22Rv1 (cell line): ENCODE results near the gene DCST2.

Source experiments
- H3K27ac ChIP-seq: fragments of 450-650 bp; 2 replicates; pipeline ENCODE4 v1.5.1; 2017
- CTCF ChIP-seq: fragments of 450-650 bp; IDR thresholded peaks from 2 replicates; pipeline ENCODE4 v1.5.1; 2017; ENCODE audit warnings: mild to moderate bottlenecking
- ZFX ChIP-seq: fragments of 450-650 bp; IDR thresholded peaks from 2 replicates; pipeline ENCODE4 v1.6.1; 2017; ENCODE audit warnings: antibody characterized with exemption, borderline replicate concordance

The DCST2 gene

GRCh38 chr1:155030243-155030795 lies 3.3 kb downstream of the DCST2 start:
- TF ChIP-seq CTCF (no peak), ZFX (no peak)
- H3K27ac ChIP-seq: no peak overlapping the region

DNA sequence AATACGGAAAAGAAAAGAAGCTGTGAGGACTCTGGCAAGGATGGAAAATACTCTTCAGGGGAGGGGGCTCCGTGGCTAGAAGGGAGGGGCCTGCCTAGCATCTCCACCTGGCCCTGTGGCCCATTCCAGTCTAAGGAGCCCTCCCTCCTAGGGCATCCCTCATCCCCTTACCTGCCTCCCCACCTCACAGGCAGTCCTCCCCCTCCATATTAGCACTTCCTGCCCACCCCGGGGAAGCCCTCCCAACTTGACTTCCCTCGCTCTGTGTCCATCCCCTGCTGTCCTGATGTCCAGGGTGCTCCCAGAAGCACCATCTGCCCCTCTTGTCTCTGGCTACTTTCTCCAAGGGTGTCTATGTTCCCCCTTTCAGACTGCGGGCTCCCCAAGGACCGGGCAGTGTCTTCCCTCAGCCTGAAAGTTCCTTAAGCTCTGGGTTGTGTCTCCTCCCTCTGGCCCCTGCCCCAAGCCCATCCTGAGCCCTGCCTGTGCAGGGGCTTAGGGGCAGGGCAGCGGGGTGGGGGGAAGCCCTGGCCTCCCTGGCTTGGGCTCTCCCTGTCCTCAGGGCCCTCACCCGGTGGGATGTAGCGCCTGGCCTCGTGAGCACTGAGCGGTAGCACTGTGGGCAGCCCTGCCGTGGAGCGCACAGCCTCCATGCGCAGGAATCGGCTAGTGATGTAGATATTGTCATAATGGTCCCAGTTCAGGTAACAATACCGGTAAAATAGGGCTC lies 3.9 kb downstream of the DCST2 start:
- no peak for TF ChIP-seq ZFX
- TF ChIP-seq CTCF: no peak

DNA sequence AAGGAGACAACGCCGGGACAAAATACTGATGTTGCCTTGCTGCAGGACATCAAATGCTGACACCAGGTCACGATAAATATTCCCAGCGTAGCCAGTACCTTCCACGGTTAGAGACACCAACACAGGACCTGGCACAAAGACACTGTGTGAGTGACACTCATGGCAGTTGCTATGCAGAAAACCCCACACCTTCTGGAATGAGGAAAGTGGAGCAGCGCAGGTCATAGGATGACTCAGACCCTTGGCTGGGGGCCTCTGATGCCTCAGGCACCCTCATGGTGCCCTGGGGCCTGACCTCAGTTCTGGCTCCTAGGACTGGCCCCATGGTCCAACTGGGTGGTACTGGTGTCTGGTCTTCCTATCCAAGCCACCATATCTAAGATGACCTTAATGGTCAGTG lies 7.0 kb downstream of the DCST2 start:
- no peak overlapping the region for H3K27ac ChIP-seq

More for the DNA sequence above, 3.9 kb downstream of the DCST2 start:
- H3K27ac ChIP-seq: no peak overlapping the region

GRCh38 chr1:155026154-155026553 lies 7.4 kb downstream of the DCST2 start:
- no peak for TF ChIP-seq CTCF
- TF ChIP-seq ZFX: no peak
- H3K27ac ChIP-seq: peak overlapping the region; percentile 39

More for the DNA sequence above, 7.0 kb downstream of the DCST2 start:
- no peak for TF ChIP-seq ZFX
- no peak for TF ChIP-seq CTCF

DNA sequence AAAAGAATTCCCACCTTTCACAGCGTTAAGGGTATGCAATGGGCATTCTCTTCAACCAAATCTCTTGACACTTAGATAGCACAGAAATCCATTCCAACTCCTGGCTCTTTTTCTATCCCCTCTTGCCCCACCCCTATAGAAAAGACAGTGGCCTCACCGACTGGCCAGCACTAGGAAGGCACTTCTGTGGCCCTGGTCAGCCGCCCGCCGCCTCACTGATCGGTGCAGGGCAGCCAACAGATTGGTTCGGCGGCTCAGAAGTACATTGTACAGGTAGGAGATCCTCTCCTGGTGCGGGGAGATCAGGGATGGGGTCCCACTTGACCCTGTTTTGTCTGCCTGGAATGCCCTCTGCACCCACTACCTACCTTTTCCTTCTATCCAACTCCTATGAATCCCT lies 9.3 kb downstream of the DCST2 start:
- H3K27ac ChIP-seq: peak overlapping the region; percentile 39; the same call in 1 of the 2 replicates
- TF ChIP-seq CTCF (no peak), ZFX (no peak)

DNA sequence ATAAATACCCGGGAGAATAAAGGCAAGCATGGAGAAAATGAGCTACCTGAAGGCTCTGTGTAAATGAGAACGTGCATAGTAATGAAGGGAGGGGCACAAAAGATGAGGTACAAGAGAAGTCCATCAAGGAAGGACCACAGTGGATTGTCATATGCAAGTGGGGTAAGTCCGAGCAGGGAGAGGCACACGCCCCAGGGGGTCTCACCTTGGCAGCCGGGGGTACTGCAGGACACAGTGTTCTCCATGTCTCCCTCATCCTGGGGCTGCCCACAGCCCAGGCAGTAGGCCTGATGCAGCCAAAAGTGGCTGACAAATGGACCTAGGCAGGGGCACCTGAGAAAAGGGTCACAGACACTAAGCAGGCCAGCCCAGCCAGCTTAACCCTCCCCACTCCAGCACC lies 10.0 kb downstream of the DCST2 start:
- peak overlapping the region; percentile 98 for H3K27ac ChIP-seq
- TF ChIP-seq ZFX: no peak
- no peak for TF ChIP-seq CTCF

GRCh38 chr1:155022927-155023236 lies 10.7 kb downstream of the DCST2 start:
- no peak for TF ChIP-seq ZFX
- no peak for TF ChIP-seq CTCF
- peak overlapping the region; percentile 98 for H3K27ac ChIP-seq
